NCI-H2029 treated with DMSO at 0.1 percent for 48 hours (cell line): Measurements from ENCODE around the gene ARL4C.

Experiments
- DNase-seq: peaks from one replicate; lab custom pipeline; 2025; lab: John Stamatoyannopoulos, UW

Gene ARL4C, protein sequence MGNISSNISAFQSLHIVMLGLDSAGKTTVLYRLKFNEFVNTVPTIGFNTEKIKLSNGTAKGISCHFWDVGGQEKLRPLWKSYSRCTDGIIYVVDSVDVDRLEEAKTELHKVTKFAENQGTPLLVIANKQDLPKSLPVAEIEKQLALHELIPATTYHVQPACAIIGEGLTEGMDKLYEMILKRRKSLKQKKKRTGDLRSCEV

DNA sequence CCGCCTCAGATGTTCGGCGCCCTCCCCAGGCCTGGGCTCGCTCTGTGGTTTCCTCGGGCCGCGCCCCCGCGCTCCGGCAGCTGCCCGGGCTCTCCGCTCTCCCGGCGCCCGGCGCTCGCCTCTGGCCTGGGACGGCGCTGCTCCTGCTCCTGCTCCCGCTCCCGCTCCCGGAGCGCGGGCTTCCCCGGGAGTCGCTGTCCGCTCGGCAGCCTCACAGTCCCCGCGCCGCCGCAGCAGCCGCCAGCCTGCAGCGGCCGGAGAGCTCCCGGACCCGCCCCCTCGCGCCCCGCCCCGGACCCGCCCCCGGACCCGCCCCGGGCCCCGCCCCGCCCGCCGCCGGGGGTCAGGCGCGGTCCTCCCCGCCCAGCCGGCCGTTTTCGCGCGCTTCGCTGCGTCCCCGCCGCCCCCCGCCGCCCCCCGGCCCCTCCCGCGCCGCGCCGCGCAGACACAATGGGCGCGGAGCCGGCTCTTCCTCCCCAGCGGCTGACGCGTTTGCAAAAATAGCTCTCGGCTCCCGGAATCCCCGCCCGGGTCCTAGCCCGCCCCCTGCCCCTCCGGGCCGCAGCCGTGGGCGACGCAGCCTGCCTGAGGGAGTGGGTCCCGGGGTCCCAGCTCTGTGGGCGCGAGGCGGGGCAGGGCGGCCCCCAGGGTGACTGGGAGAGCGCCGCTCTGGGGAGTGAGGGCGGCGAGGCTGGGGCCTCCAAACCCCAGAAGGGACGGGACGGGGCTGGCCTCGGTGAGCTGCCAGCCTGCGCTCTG is at the start of gene ARL4C:
ARL4C (minus strand) TSS at position 247 of the 759 bp plus-strand sequence. CDS start 495 bp downstream, outside the sequence.
- no peak for DNase-seq

DNA sequence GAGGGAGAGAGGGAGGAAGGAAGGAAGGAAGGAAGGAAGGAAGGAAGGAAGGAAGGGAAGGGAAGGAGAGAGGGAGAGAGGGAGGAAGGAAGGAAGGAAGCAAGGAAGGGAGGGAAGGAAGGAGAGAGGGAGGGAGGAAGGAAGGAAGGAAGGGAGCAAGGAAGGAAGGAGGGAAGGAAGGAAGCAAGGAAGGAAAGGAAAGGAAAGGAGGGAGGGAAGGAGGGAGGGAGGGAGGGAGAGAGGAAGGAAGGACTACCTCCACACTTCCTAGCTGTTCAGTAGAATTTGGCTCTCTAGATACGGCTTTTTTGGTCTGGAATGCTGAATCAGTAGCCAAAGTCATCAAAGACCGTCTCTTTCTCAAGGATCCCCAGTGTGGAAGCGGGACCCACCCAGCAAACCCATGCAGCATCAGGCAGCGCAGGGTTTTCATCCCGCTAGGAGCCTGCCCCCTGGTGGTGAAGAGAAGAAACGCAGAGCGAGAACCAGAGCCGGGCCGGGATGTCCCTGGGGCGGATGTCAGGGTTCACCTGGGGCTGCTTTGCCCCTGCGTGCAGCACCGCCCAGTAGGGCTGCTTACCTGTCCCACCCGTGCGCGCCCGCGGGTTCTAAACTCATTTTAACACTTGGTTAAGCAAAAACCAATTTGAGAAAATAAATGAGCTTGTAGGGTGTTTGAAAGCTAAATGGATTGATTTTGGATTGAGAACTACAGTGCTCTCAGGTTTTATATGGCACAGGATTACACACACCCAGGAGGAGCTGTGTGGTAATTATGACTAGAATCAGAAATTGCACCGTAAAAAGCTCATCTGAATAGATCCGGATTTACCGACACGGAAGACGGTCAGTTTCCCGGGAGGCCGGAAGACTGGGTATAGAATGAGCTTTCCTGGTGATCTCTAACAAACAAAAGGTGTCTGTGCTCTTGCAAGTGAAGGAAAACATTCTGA is 48.1 kb upstream of the ARL4C start:
- peak; percentile 17 for DNase-seq

DNA sequence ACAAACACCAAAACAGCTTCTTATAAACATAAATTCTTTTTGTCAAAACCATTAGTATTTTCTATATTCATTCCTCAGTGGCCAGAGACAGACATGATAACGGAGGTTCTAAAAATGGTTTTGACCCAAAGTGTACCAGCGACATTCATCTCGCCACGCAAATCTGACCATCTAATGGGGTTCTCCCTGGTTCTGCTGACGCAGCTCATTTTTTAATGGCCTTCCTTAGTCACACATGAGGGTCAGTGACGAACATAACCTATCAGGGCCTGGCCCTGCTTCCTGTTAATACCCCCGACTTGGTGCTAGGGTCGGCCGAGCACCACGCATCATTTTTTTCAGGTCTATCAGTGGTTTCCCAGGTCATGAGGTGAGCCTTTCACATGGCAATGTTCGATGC is 45.9 kb upstream of the ARL4C start:
- DNase-seq: no peak

DNA sequence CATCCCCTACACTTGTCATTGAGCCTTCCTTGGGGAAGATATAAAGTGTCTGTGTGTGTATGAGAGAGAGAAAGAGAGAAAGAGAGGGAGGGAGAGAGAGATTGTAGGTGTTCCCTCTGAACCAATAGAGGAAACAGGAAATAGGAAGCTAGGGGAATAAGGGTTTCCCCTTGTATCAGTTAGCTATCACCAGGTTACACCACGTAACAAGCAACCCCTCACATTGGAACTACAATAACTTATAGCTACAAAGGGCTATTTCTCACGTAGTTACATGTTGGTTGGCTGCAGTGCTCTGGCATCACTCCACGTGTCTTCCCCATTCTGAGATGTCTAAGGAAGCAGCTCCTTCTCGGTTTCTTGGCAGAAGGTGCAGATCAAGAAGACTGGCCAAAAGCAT is 41.0 kb upstream of the ARL4C start:
- DNase-seq: no peak

DNA sequence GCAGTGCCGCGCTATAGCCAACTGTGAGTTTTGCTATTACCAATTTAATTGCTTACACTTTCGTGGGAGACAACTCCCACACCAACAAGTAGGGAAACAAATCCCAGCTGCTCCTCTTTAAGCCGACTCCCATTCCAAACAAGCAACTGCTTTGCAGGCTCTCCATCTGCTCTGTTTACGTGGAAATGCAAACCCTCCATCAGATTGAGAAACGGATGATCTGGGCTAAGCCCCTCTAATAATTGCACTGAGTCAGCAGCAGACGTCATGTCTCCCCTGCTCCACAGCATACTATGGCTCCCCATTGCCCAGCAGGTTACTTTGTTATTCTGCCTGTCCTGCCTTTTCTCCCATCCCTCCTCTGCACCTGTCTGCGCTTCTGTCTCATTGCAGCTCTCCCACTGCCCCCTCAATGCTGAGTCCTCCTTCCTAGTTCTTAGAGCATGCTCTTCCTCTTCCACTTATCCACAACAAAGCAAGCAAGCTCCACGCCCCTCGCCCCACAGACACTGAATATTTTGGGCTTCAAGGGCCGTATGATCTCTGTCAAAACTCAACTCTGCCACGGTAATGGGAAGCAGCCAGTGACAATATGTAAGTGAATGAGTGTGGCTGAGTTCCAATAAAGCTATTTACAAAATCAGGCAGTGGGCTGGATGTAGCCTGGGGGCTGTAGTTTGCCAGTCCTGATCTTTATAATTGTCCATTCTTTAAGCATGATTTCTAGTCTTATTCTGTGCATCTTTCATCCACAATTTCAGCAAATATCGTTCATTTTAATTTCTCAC is 39.5 kb upstream of the ARL4C start:
- DNase-seq: no peak

DNA sequence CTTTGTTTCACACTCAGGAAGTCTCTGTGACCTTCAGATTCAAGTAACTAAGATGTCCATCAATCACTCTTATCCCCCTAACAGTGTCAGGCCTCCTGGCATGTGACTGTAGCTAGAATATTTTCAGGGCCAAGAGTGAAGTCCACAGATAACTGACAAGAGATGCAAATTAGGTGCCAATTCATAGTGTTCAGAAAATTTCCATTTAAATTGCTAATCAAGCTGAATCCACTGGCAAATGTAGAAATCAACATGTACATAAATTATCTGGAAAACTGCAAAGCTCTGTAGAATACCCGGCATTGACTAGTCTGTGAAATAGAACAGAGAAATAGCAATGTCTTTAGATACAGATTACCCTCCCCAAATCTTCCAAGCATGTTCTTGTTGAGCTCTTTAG is 38.6 kb upstream of the ARL4C start:
- no peak for DNase-seq

DNA sequence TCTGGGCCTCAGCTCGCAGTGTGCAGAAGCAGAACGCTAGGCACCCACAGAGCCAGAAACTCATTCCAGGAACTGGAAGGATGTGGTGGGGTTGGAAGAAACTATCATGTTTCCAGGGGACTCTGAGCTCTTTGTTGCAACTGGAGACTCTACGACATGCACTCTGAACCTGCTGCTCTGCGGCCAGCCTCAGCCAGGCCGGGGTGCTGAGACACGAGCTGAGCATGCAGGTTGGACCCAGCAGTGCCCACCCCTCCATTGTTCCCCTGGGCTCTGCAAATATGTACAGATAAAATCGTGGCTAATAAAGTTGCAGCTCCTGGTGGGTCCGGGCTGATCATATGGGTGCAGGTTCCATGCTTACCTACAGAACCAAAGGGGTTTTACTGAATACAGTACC is 37.6 kb upstream of the ARL4C start:
- no peak for DNase-seq

DNA sequence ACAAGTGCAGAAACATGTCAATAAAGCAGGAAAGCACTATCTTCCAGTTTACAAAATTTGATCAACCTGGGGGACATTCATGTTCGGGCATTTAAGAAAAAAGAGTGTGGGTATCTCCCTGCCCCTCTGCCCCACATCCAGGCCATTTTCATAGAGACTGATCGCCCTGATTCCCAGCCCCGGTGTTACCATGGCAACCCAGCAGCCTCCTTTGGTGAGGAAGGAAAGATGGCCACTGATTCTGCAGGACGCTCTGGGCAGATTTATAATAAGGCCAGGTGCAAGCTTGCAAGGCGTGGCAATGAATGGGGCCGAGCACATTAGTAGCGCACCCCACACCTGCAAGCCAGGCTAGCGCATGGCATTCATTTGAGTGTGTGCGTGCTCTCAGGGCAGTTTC is 36.7 kb upstream of the ARL4C start:
- no peak for DNase-seq

DNA sequence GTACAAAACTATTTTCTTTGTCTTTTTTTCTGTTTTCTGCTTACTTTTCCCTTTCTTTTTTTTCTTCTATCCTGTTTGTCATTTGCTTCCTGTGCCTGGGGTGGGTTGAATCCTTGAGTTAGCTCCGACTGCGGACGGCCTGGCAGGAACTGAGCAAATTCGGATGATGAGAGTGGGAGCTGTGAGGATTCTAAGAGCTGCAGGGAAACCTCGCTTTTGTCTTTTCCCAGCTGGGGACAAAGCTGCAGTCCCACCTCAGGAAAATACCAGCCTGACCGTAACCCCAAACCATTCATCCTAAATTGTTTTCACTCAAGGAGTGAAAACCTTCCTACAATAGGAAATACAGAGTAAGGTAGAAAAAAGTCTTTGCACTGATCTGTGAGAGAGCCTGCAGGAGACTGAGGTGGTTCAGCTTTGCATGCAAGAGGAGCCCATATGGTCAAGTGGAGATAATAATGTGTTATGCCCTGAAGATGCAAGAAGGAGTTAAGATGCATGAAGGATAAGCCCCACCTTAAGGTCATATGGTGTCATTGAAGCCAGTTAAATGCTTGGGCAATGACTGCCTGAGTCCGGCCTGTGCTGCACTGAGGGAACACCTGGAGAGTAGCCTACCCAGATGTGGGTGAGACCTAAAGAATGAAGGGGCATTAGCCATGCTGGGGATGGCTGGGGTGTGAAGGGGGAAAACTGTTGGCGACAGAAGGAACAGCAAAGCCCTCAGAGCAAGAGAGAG is 31.7 kb upstream of the ARL4C start:
- DNase-seq: no peak

DNA sequence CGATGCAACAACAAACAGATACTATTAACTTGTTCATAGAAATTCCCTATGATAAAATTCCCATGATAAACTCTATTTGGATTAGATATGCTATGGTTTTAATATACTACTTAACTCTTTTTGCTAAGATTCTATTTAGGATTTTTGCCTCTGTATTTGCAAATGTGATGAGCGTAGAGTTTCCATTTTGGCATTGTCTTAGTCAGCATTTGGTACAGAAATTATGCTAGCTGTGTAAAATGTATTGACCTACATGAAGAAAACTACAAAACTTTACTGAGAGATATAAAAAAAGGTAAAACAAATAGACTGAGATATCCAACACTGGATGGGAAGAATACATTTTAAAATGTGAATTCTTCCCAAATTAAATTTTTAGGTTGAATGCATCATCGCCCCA is 29.8 kb upstream of the ARL4C start:
- DNase-seq: no peak

DNA sequence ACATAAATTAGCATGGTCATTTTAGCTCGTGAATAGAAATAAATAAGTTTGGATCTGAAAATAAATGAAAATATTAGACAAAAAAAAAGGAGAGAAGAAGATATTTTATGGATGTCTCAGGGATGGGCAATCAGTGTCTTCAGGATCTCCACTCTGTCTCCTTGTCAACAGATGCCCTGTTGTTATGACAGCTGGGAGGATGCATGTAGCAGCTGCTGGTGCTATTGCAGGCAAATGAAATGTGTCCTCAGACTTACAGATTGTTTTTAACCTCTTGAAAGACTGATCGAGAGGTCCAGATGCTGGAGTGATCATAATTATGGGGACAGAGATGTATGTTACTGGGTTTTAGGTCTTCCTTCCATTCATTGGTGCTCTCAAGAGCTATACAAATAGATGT is 24.7 kb upstream of the ARL4C start:
- no peak for DNase-seq

DNA sequence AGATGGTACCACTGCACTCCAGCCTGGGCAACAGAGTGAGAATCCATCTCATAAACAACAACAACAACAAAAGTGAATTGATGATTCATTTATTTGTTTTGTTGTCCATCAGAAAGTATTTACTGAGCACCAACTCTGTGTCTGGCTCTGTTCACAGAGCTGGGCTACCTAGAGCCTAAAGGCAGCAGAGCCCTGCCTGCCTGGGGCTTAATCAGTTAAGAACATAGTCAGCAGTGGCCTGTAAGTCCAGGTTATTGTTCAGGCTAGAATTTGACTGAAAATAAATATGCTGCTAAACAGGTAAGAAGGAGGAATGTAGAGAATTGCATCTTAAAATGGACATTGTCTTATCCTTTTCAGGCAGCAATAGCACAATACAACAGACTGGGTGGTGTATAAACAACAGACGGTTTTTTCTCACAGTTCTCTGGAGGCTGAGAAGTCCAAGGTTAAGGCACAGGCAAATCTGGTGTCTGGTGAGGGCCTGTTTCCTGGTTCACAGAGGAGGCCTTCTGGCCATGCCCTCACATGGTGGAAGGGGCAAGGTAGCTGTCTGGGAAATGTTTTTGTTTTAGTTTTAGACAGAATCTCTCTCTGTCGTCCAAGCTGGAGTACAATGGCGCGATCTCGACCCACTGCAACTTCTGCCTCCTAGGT is 22.2 kb upstream of the ARL4C start:
- no peak for DNase-seq

DNA sequence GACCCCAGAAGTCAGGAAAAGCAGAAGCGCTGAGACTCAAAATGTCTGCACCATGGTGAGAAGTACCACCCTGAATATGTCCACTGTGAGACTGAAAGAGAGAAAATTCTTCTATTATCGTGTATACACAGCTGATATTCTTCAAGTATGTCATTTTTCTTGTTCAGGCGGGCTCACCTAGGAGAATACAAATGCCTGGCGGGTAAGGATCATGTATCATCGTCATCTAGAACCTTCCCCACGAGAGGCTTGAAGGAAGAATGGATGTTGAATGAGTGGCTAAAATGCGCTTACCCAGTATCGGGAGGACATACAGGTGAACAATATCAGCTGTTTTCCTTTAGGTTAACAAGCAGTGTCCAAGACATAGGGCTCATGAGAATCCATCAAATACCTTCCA is 21.1 kb upstream of the ARL4C start:
- no peak for DNase-seq

DNA sequence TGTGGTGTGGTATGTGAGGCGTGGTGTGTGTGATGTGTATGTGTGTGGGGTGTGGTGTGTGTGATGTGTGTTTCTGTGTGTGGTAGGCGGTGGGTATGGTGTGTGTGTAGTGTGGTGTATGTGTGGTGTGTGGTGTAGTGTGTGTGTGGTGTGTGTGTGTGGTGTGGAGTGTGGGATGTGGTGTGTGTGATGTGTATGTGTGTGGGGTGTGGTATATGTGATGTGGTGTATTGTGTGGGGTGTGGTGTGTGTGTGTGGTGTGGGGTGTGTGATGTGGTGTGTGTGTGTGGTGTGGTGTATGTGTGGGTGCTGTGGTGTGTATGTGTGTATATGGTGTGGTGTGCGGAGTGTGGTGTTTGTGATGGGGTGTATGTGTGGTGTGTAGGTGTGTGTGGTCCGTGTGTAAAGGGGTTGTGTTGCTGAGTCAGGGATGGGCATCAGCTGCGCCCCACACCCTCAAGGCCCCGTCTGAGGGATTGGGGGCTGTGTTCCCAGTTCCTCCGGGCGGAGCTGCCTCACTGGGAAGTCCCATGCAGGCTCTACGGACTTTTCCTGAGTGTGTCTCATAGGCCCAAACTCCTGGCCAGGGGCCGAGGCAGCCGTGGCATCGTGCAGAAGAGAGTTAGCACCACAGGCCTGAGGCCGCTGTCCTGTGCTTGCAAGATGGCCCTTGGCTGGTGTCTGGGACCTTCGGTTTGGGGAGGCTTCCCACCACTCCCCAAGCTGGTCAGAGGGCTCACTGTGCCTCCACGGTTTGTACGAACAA is 18.2 kb upstream of the ARL4C start:
- no peak for DNase-seq

DNA sequence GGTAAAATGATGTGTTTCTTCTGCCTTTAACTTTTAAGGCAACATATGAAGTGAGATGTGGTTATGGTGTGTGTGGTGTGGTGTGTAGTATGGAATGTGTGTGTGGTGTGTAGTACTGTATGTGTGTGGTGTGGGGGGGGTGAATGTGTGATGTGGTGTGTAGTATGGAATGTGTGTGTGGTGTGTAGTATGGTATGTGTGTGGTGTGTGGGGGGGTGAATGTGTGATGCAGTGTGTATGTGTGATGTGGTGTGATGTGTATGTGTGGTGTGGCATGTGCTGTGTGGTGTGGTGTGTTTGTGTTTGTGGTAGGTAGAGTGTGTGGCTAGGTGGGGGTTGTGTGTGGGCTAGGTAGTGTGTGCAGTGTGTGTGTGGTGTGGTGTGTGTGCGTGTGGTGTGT is 17.2 kb upstream of the ARL4C start:
- no peak for DNase-seq

DNA sequence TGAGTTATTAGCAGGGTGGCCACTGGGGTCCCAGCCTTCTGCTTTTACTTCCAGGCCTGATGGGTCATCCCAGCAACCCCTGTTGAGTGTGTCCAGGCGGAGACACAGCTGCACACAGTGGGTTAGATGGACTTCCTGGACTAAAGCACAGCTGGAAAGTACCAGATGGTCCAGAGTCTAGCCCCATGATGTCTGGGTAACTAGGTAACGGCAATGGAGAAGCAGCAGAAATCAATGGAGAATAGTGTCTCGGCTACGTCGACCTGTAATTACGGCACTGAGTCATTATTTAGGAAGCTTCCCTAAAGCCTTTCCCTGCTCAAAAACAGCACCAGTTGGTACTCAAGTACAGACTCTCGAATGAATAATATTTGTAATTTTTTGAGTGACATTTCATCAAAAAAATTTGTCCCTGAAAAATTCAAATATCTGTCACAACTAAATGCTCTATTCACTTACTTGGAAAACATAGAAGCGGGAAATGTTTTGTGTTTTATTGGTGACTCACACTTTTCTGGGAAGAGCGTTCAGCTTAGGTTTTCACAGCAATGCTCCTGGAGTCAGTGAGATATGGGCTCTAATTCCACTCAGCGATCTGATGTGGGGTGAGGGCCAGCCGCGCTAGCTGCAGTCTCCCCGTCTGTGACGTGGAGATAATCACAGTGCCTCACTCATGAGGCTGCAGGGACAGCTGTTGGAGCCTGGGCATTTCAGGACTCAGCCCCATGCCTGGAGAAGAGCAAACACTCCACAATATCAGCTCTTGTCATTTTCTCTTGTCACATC is 16.2 kb upstream of the ARL4C start:
- no peak for DNase-seq

DNA sequence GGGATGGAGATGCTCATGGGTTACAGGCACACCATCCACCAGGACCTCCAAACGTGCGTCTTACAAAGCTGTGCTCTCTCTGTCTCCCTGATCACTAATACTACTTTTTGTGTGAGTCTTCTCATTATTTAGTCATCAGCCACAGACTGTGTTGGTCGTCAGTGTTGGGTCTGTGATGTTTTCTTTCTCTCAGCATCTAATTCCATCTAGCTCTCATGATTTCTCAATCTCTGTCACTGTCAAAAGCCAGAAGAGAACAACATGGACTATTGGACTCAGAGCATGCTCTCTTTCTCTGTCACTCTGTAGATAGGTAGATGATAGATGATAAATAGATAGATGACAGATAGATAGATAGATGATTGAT is 6.0 kb upstream of the ARL4C start:
- no peak for DNase-seq

DNA sequence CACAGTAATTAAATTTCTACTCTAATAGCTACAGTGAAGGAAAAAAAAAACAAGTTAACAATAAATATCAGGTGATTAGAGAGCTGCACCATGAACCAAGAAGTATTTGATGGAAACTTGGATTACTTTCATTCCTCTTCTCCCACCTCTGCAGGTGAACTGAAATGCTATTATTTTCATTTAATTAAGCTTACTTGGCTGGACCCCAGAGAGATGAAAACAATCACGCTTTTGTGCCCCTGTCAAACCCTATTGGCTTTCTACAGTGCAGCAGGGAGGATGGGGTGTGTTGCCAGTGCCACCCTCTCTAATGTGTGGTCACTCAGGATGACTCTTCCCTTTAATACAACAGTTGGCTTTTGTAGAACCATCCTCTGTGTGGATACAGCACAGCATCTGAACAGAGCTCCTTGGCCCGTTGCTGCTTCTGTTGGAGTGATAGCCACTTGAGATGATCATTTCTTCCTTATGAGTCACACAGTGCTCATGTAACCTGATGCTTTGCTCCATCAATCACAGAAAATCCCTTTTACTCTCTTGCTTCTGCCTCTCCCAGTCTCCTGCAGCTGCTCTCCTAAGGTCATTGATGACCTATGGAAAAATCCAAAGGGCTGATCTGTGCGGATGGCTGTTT is 5.5 kb upstream of the ARL4C start:
- DNase-seq: no peak
